GM23338 (cell line): ENCODE results near the gene R3HCC1L.

Experiments
- CREB1 ChIP-seq: fragments of 250-450 bp; sonication (Bioruptor Pico); IDR thresholded peaks from 2 replicates; pipeline ENCODE4 v1.5.0; 2020; ENCODE audit warnings: low read depth, mild to moderate bottlenecking, moderate library complexity
- EZH2 ChIP-seq: fragments of 200-600 bp; sonication (generic); IDR thresholded peaks from one replicate; pipeline ENCODE4 v1.8.0; 2017; ENCODE audit warnings: antibody characterized with exemption, mild to moderate bottlenecking, low read depth; ENCODE audit not compliant: unreplicated experiment
- EZH2phosphoT487 ChIP-seq: fragments of 200-600 bp; sonication (generic); IDR thresholded peaks from one replicate; pipeline ENCODE4 v1.8.1; 2018; ENCODE audit warnings: antibody characterized with exemption; ENCODE audit not compliant: unreplicated experiment
- JUNB ChIP-seq: IDR thresholded peaks from one replicate; pipeline ENCODE4 v1.6.1; 2016; ENCODE audit warnings: antibody characterized with exemption; ENCODE audit not compliant: unreplicated experiment
- POLR2AphosphoS5 ChIP-seq: IDR thresholded peaks from 2 replicates; pipeline ENCODE4 v1.6.1; 2016; ENCODE audit warnings: antibody characterized with exemption, low read depth
- STAT1 ChIP-seq: IDR thresholded peaks from one replicate; pipeline ENCODE4 v1.6.1; 2016; ENCODE audit warnings: antibody characterized with exemption; ENCODE audit not compliant: unreplicated experiment
- ZNF114 ChIP-seq: fragments of 250-450 bp; sonication (Bioruptor Pico); IDR thresholded peaks from 2 replicates; pipeline ENCODE4 v1.5.0; 2020; ENCODE audit warnings: mild to moderate bottlenecking, moderate library complexity
- TF ChIP-seq, protein P1 (sequence below), 2 experiments: fragments of 200-600 bp in 1 of 2; sonication (generic) in 1 of 2; conservative IDR thresholded peaks; 2 replicates each; pipeline versions ENCODE4 v1.5.1 to v1.6.1; 2016 to 2017; ENCODE audit warnings: antibody characterized with exemption in 2 of 2, low read depth in 2 of 2, mild to moderate bottlenecking in 2 of 2, moderate library complexity in 1 of 2

DNA sequence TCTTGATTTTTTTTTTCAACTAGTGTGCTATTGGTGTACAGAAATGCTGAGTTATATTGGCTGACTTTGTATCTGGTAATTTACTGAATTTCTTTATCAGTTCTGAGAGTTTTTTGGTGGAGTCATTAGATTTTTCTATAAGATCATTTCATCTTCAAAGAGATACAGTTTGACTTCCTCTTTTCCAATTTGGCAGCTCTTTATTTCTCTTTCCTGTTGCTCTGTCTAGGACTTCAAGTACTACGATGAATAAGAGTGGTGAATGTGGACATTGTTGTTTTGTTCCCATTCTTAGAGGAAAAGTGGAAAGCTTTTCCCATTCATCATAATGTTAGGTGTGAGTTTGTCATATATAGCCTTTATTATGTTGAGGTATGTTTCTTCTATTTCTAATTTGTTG is 83.3 kb downstream of the R3HCC1L start:
- TF ChIP-seq, protein P1, sequence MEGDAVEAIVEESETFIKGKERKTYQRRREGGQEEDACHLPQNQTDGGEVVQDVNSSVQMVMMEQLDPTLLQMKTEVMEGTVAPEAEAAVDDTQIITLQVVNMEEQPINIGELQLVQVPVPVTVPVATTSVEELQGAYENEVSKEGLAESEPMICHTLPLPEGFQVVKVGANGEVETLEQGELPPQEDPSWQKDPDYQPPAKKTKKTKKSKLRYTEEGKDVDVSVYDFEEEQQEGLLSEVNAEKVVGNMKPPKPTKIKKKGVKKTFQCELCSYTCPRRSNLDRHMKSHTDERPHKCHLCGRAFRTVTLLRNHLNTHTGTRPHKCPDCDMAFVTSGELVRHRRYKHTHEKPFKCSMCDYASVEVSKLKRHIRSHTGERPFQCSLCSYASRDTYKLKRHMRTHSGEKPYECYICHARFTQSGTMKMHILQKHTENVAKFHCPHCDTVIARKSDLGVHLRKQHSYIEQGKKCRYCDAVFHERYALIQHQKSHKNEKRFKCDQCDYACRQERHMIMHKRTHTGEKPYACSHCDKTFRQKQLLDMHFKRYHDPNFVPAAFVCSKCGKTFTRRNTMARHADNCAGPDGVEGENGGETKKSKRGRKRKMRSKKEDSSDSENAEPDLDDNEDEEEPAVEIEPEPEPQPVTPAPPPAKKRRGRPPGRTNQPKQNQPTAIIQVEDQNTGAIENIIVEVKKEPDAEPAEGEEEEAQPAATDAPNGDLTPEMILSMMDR (conservative IDR thresholded peaks at IDR 0.05; ENCODE audit: low read depth in 2 of 2) = no peak
- TF ChIP-seq POLR2AphosphoS5 (no peak), EZH2 (no peak), EZH2phosphoT487 (no peak), JUNB (no peak), STAT1 (no peak), ZNF114 (CRISPR knock-in tag) (no peak), CREB1 (CRISPR knock-in tag) (no peak)
